ENCODE measurements around the gene TEKT4. TPM values are rescaled to one million over a fixed set of nuclear protein-coding genes. Genes with fewer than 3 reads are reported as not detected.
"Not testable (repeated sequence)": the region's sequence is repeated elsewhere in the genome, so short reads cannot be mapped to it uniquely, and the experiment has no call there.

TEKT4 gene
- polyA plus RNA-seq, 1 donor (not counting 4 experiments of a cell fraction or from before 2014, with no cell fraction given), result not detected

DNA sequence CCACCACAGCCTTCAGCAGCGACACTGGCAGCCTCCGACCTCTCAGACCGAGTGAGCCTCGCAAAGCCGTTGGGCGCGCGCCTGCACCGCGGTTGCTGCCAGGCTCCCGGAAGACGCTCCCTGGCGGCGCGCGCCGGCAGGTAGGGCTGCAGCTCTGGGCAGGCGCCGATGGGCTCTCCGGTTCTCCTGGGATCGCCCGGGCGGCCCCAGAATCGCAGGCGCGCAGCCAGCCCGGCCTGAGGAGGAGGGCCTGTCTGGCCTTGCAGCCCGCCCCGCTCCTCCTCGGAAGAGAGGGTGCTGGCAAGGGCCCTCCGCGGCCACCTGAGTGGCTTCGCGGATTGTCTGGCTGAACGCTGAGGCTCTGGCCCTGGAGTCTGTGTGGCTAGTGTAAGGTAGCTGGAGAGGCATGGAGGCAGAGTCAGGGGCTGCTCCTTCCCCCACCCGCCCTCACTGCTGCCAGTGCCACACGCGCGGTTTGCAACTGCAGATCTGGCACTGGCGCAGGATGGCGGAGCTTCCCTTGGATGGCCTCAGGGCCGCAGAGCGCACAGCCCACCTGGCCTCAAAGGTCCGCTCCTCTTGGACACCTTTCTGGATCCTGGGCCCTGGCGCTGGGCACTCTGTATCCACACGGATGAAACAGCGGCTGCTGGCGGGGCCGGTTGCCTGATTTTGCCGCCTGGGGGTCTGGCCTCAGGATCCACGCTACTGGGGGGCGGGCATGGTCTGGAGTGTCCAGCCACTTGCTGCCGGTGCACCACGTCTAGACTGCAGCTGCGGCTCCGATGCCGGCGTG, 13.7 kb upstream of the TEKT4 start:
- H3K9me3 ChIP-seq (ENCODE audit: control insufficient read depth, low read depth, low read length); FAIRE-seq; H2AFZ ChIP-seq (ENCODE audit: control insufficient read depth, low read length); H3K9me1 ChIP-seq (ENCODE audit: control insufficient read depth, extremely low read depth, insufficient read depth, low read length); H4K20me1 ChIP-seq (ENCODE audit: control insufficient read depth, extremely low read depth, insufficient read depth, low read length); DNase-seq (ENCODE audit: low read depth, low spot score); H3K27ac ChIP-seq (ENCODE audit: control insufficient read depth, insufficient read depth, low read length); H3K9ac ChIP-seq (ENCODE audit: control insufficient read depth, extremely low read depth, insufficient read depth, low read length); dilution Hi-C loops (cut with MboI; ENCODE audit: extremely low pct_ligation_motif_present, low sequenced_read_pairs); H3K79me2 ChIP-seq (ENCODE audit: control insufficient read depth, insufficient read depth, low read length); H3K36me3 ChIP-seq (ENCODE audit: control insufficient read depth in 2 of 2, extremely low read depth in 1 of 2, insufficient read depth in 2 of 2, low read length in 2 of 2); H3K4me1 ChIP-seq (ENCODE audit: control insufficient read depth, extremely low read depth, insufficient read depth, low read length): not testable (repeated sequence)
- peak; percentile 66 for TF ChIP-seq EZH2 (IDR thresholded peaks at IDR 0.05; ENCODE audit: low read length)
- TF ChIP-seq, protein P1, sequence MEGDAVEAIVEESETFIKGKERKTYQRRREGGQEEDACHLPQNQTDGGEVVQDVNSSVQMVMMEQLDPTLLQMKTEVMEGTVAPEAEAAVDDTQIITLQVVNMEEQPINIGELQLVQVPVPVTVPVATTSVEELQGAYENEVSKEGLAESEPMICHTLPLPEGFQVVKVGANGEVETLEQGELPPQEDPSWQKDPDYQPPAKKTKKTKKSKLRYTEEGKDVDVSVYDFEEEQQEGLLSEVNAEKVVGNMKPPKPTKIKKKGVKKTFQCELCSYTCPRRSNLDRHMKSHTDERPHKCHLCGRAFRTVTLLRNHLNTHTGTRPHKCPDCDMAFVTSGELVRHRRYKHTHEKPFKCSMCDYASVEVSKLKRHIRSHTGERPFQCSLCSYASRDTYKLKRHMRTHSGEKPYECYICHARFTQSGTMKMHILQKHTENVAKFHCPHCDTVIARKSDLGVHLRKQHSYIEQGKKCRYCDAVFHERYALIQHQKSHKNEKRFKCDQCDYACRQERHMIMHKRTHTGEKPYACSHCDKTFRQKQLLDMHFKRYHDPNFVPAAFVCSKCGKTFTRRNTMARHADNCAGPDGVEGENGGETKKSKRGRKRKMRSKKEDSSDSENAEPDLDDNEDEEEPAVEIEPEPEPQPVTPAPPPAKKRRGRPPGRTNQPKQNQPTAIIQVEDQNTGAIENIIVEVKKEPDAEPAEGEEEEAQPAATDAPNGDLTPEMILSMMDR (optimal IDR thresholded peaks at IDR 0.05 in 1 of 3, IDR thresholded peaks at IDR 0.05 in 1 of 3, conservative IDR thresholded peaks at IDR 0.05 in 1 of 3; ENCODE audit: extremely low read depth in 1 of 3, insufficient read depth in 2 of 3, low read length in 3 of 3), result peak in 1 of 3 experiments; percentile 43
- H3K27me3 ChIP-seq (ENCODE audit: control insufficient read depth, extremely low read depth, insufficient read depth, low read length), result peaks cover 25% of the 10 kb centered on the region
- H3K4me3 ChIP-seq (ENCODE audit: control insufficient read depth in 2 of 3, extremely low read depth in 1 of 3, insufficient read depth in 2 of 3, low read depth in 1 of 3, low read length in 3 of 3), result peak overlapping the region in 2 of 3 experiments; percentile 8 to 18
- H3K4me2 ChIP-seq (ENCODE audit: control insufficient read depth, extremely low read depth, insufficient read depth, low read depth, low read length), result peak overlapping the region; percentile 16

DNA sequence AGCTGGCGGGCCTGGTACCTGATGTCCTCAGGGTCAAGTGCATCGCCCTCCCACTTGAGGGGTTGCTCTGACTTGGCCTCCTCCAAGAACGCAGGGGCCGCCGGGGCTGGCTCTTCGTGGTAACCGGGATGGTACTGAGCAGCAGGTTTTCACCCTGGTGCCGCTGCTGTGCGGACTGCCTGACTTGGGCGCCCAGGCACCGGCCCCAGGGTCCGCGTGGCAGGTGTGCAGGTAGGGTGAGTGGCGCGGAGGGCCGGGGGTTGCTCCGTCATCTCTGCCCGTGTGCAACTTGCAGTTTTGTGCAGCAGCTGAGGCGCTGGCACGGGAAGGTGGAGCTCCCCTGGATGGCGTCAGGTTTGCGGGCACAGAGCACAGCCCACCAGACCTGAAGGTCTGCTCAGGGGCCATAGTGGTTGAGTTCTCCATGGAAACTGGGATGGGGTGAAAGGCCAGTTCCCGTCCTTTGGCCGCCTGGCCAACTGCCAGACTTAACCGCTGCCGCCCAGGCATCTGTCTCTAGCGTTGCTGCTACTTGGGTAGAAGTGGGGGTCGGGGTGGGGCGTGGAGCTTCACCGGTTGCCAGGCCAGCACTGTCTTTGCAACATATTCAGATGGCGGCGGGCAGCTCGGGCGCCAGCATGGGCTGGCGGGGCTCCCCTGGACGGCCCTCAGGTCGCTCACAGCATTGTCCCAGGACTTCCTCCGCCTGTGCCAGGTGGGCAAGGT, 12.9 kb upstream of the TEKT4 start:
- H3K4me3 ChIP-seq (ENCODE audit: control insufficient read depth in 2 of 3, extremely low read depth in 1 of 3, insufficient read depth in 2 of 3, low read depth in 1 of 3, low read length in 3 of 3); H3K9ac ChIP-seq (ENCODE audit: control insufficient read depth, extremely low read depth, insufficient read depth, low read length); H3K4me1 ChIP-seq (ENCODE audit: control insufficient read depth, extremely low read depth, insufficient read depth, low read length); H3K27ac ChIP-seq (ENCODE audit: control insufficient read depth, insufficient read depth, low read length); H4K20me1 ChIP-seq (ENCODE audit: control insufficient read depth, extremely low read depth, insufficient read depth, low read length); DNase-seq (ENCODE audit: low read depth, low spot score); H3K36me3 ChIP-seq (ENCODE audit: control insufficient read depth in 2 of 2, extremely low read depth in 1 of 2, insufficient read depth in 2 of 2, low read length in 2 of 2); H3K9me3 ChIP-seq (ENCODE audit: control insufficient read depth, low read depth, low read length); dilution Hi-C loops (cut with MboI; ENCODE audit: extremely low pct_ligation_motif_present, low sequenced_read_pairs); H3K4me2 ChIP-seq (ENCODE audit: control insufficient read depth, extremely low read depth, insufficient read depth, low read depth, low read length); FAIRE-seq; H2AFZ ChIP-seq (ENCODE audit: control insufficient read depth, low read length); H3K79me2 ChIP-seq (ENCODE audit: control insufficient read depth, insufficient read depth, low read length); H3K9me1 ChIP-seq (ENCODE audit: control insufficient read depth, extremely low read depth, insufficient read depth, low read length): not testable (repeated sequence)
- H3K27me3 ChIP-seq (ENCODE audit: control insufficient read depth, extremely low read depth, insufficient read depth, low read length), result peaks cover 25% of the 10 kb centered on the region
